K562 (cell line): ENCODE measurements around the gene FCRL2. TPM values are rescaled to one million over a fixed set of nuclear protein-coding genes. Genes with fewer than 3 reads are reported as not detected.

ENCODE experiments used
- ATAC-seq: fragments of 200-7000 bp; cut with Tn5 transposase; 3 replicates; pipeline ENCODE4 v1.9.1; 2020; ENCODE audit warnings: moderate library complexity
- BruUV-seq: library from RNA; stranded (reverse); fragments of 400-500 nt; replicated peaks from 2 replicates; lab custom pipeline; 2021; lab: Mats Ljungman, UMichigan
- CTCF ChIA-PET: fragments of 300-600 bp; formaldehyde crosslinking; extraction: SDS; loops from one replicate; lab custom pipeline; 2021; ENCODE audit warnings: low intra/inter-chr PET ratio; lab: Yijun Ruan, JAX
- POLR2A ChIA-PET: fragments of 300-600, 350-650 bp; sonication (Branson Sonifier 250); formaldehyde crosslinking; extraction: SDS; loops from one replicate; lab custom pipeline; 2021; ENCODE audit warnings: antibody characterized with exemption, inconsistent platforms; lab: Yijun Ruan, JAX
- DNase-seq, 4 experiments: peaks; one replicate each; pipeline versions ENCODE4 v3.0.0 to v3.0.0-alpha.2; 2011 to 2018; ENCODE audit warnings: low spot score in 3 of 4, mixed read lengths in 3 of 4; ENCODE audit errors: extremely low read depth in 1 of 4
- FAIRE-seq: peaks from 2 replicates; lab custom pipeline; 2011; peaks lifted over from hg19 to GRCh38; lab: Jason Lieb, UNC
- H2AFZ ChIP-seq: 2 replicates; pipeline ENCODE4 v1.6.0; 2011; ENCODE audit warnings: low read depth, low read length, control low read depth, inconsistent platforms
- H3K27ac ChIP-seq: fragments of 200-600 bp; 3 replicates; pipeline ENCODE4 v1.8.0; 2011; ENCODE audit warnings: low read depth, mild to moderate bottlenecking, control low read depth, inconsistent platforms, low read length, moderate library complexity, mixed read lengths; ENCODE audit errors: extremely low read depth
- H3K27me3 ChIP-seq, 2 experiments: fragments of 300-600 bp in 1 of 2; 2 replicates in 1 of 2; 3 replicates in 1 of 2; pipeline versions ENCODE4 v1.6.0 to v1.8.0; 2011; ENCODE audit warnings: inconsistent platforms in 2 of 2, low read length in 2 of 2, mild to moderate bottlenecking in 1 of 2, mixed read lengths in 1 of 2, moderate library complexity in 1 of 2; ENCODE audit not compliant: control insufficient read depth in 2 of 2, insufficient read depth in 2 of 2
- H3K36me3 ChIP-seq: fragments of 300-600 bp; 3 replicates; pipeline ENCODE4 v1.8.0; 2011; ENCODE audit warnings: mild to moderate bottlenecking, low read length, inconsistent platforms; ENCODE audit not compliant: control insufficient read depth, insufficient read depth
- H3K4me1 ChIP-seq, 2 experiments: fragments of 200-600 bp in 1 of 2; replicated peaks in 1 of 2; 2 replicates in 1 of 2; 3 replicates in 1 of 2; pipeline versions ENCODE4 v1.5.1 to v1.8.0; 2011; ENCODE audit warnings: inconsistent platforms in 2 of 2, low read length in 2 of 2, mild to moderate bottlenecking in 1 of 2, mixed read lengths in 1 of 2, moderate library complexity in 1 of 2; ENCODE audit not compliant: control insufficient read depth in 2 of 2, insufficient read depth in 2 of 2
- H3K4me2 ChIP-seq: 2 replicates; pipeline ENCODE4 v1.6.1; 2011; ENCODE audit warnings: low read length, control low read depth, inconsistent platforms, mixed read lengths; ENCODE audit not compliant: insufficient read depth
- H3K4me3 ChIP-seq: fragments of 200-600 bp; sonication (generic), shearing (Covaris generic); 2 replicates; pipeline ENCODE4 v1.5.1; 2016; ENCODE audit warnings: control low read depth, inconsistent platforms
- H3K79me2 ChIP-seq: fragments of 200-600 bp; 3 replicates; pipeline ENCODE4 v1.8.0; 2011; ENCODE audit warnings: low read length, inconsistent platforms; ENCODE audit not compliant: control insufficient read depth, insufficient read depth
- H3K9ac ChIP-seq, 2 experiments: 2 replicates each; pipeline versions ENCODE4 v1.6.0 to v1.6.1; 2011; ENCODE audit warnings: low read depth in 2 of 2, low read length in 2 of 2, control low read depth in 1 of 2, inconsistent platforms in 1 of 2, mild to moderate bottlenecking in 1 of 2, mixed read lengths in 1 of 2; ENCODE audit not compliant: insufficient read depth in 1 of 2
- H3K9me1 ChIP-seq: one replicate; pipeline ENCODE4 v1.6.0; 2011; ENCODE audit warnings: inconsistent platforms, mild to moderate bottlenecking, low read length, moderate library complexity; ENCODE audit not compliant: control insufficient read depth, insufficient read depth
- H3K9me3 ChIP-seq: replicated peaks from 2 replicates; pipeline ENCODE4 v1.5.1; 2011; ENCODE audit warnings: low read depth, low read length, inconsistent platforms; ENCODE audit not compliant: control insufficient read depth, insufficient read depth
- H4K20me1 ChIP-seq: replicated peaks from 2 replicates; pipeline ENCODE4 v1.6.1; 2011; ENCODE audit warnings: low read length, inconsistent platforms, mixed read lengths; ENCODE audit not compliant: control insufficient read depth, insufficient read depth
- BRD9 ChIP-seq: fragments of 450-650 bp; IDR thresholded peaks from 2 replicates; pipeline ENCODE4 v1.6.1; 2018; ENCODE audit warnings: low read depth; ENCODE audit not compliant: partially characterized antibody
- CBFA2T3 ChIP-seq: fragments of 450-650 bp; IDR thresholded peaks from 2 replicates; pipeline ENCODE4 v1.6.1; 2017
- CHD7 ChIP-seq: fragments of 200-600 bp; sonication (generic); IDR thresholded peaks from one replicate; pipeline ENCODE4 v1.6.1; 2012; ENCODE audit warnings: mild to moderate bottlenecking, low read depth, low read length, inconsistent platforms
- CTCF ChIP-seq, 3 experiments: IDR thresholded peaks in 2 of 3; conservative IDR thresholded peaks in 1 of 3; 2 replicates each; pipeline ENCODE4 v1.5.1; 2011 to 2012; ENCODE audit warnings: low read length in 3 of 3, mild to moderate bottlenecking in 3 of 3, control low read depth in 2 of 3, improper control_type of control experiment in 1 of 3, inconsistent platforms in 1 of 3, low read depth in 1 of 3, mixed read lengths in 1 of 3, moderate library complexity in 1 of 3; ENCODE audit not compliant: insufficient read depth in 2 of 3
- HNRNPL ChIP-seq: fragments of 200-400 bp; formaldehyde crosslinking; IDR thresholded peaks from 2 replicates; pipeline ENCODE4 v1.6.1; 2017; ENCODE audit warnings: low read depth, mild to moderate bottlenecking, low read length
- SIN3A ChIP-seq, 2 experiments: fragments of 150-350 bp in 1 of 2; IDR thresholded peaks; 2 replicates each; pipeline ENCODE4 v1.6.1; 2011 to 2016; ENCODE audit warnings: borderline replicate concordance in 2 of 2, low read depth in 2 of 2, low read length in 2 of 2, mild to moderate bottlenecking in 2 of 2, moderate library complexity in 2 of 2; ENCODE audit not compliant: control insufficient read depth in 1 of 2
- ZC3H11A ChIP-seq: IDR thresholded peaks from 2 replicates; pipeline ENCODE4 v1.6.1; 2012; ENCODE audit warnings: low read depth, low read length, improper control_type of control experiment
- ZNF23 ChIP-seq: fragments of 250-450 bp; sonication (Bioruptor Pico); IDR thresholded peaks from 2 replicates; pipeline ENCODE4 v1.4.0; 2020; ENCODE audit warnings: mild to moderate bottlenecking
- WGBS: fragments of 100-300 bp; shearing (Covaris generic); methylation state at CpG from one replicate; pipeline ENCODE4 v1.1.6; 2016; ENCODE audit warnings: low coverage, mixed read lengths; ENCODE audit not compliant: insufficient coverage; ENCODE audit errors: missing lambda C conversion rate; 5-methylcytosine and 5-hydroxymethylcytosine counted together
- in situ Hi-C: fragments of 300-500 bp; cut with MboI; formaldehyde crosslinking; loops from 4 replicates; pipeline ENCODE4 v1.15.0; 2018; ENCODE audit warnings: inconsistent platforms, mixed read lengths
- intact Hi-C: fragments of 100-400 bp; cut with micrococcal nuclease; formaldehyde crosslinking; loops from 2 replicates; pipeline ENCODE4 v1.14.2; 2022
- polyA plus RNA-seq, 8 experiments: library from polyadenylated mRNA; depleted of rRNA in 4 of 8; stranded (reverse) in 5 of 8; unstranded in 3 of 8; fragments of >200 nt; fragmentation: Nextera tagmentation in 2 of 8; fragmentation: Illumina TruSeq in 1 of 8; extraction: Ambion mirVana in 2 of 8; extraction: Trizol in 1 of 8; gene quantifications; 2 replicates each; pipeline versions ENCODE4 v1.2.1 to v1.2.3, GENCODE V29; 2011 to 2014; ENCODE audit warnings: inconsistent platforms in 1 of 8, missing spikeins in 1 of 8
- total RNA-seq, 7 experiments: library from RNA; depleted of rRNA in 6 of 7; stranded (reverse); fragments of >200 nt in 6 of 7; fragmentation: Illumina TruSeq in 2 of 7; extraction: Trizol in 2 of 7; gene quantifications; 2 replicates each; pipeline versions ENCODE4 v1.2.1 to v1.2.3, GENCODE V29; 2011 to 2021; ENCODE audit warnings: low replicate concordance in 1 of 7

FCRL2 gene
- total and polyA plus RNA-seq, 9 of the 15 experiments (the other 6 are each of a cell fraction or from before 2014, with no cell fraction given) = not detected

DNA sequence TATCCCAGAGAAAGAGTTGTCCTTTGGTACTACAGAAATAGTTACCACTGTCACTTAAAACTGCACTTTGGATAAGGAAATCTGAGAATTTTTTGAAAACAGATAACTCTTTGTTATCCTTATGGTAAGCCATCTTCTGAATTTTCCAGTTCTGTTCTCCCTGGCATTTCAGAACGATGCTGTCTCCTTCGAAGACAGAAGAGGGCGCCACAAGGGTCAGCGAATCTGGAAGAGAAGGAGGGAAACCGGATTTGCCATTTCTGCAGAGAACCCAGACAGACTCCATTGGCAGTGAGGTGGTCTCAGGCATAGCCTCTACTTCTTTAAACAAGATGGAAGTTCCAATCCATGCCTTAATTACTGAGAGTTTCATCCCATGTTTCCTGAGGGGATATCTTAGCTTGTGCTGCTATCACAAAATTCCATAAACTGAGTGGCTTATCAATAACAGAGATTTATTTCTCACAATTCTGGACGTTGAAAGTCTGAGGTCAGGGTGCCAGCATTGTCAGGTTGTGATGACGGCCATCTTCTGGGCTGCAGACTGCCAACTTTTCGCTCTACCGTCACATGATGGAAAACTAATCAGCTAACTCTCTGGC, 6.4 kb downstream of the FCRL2 start:
- no TSS peak for BruUV-seq
- no peaks in the 10 kb centered on the region for H4K20me1 ChIP-seq
- H3K9ac ChIP-seq = no peak overlapping the region
- DNase-seq = peak in 3 of 4 experiments; percentile 6 to 14 (median 13)
- ChIA-PET CTCF (no interaction called here), POLR2A (no interaction called here)
- H3K27ac ChIP-seq = no peak overlapping the region
- H3K79me2 ChIP-seq = no peaks in the 10 kb centered on the region
- no peaks in the 10 kb centered on the region for H3K9me1 ChIP-seq
- intact Hi-C loops (no loop called here), in situ Hi-C loops (no loop called here)
- H3K4me3 ChIP-seq = no peak overlapping the region
- H3K4me1 ChIP-seq = no peaks in the 10 kb centered on the region
- WGBS = 0% methylated on average over 9 of the region's 9 CpGs
- TF ChIP-seq BRD9 = no peak
- TF ChIP-seq HNRNPL = no peak
- TF ChIP-seq CHD7 = no peak
- TF ChIP-seq CTCF (IDR thresholded peaks at IDR 0.05 in 2 of 3, conservative IDR thresholded peaks at IDR 0.05 in 1 of 3; ENCODE audit: insufficient read depth in 2 of 3, low read depth in 1 of 3, low read length in 3 of 3) = peak; percentile 41 to 62 (median 50); a peak in 5 of 6 replicates
- TF ChIP-seq CBFA2T3 = no peak
- no peak for TF ChIP-seq ZC3H11A
- no peak for TF ChIP-seq ZNF23
- no peak for TF ChIP-seq SIN3A (IDR thresholded peaks at IDR 0.05; ENCODE audit: borderline replicate concordance in 2 of 2, control insufficient read depth in 1 of 2, low read depth in 2 of 2, low read length in 2 of 2)
- peak; percentile 43; the same call in 1 of the 3 replicates for ATAC-seq
- H3K27me3 ChIP-seq = no peaks in the 10 kb centered on the region; a peak in 1 of 5 replicates
- no peaks in the 10 kb centered on the region for H3K9me3 ChIP-seq
- H3K4me2 ChIP-seq = no peak overlapping the region
- no peaks in the 10 kb centered on the region for H3K36me3 ChIP-seq
- FAIRE-seq = no peak
- H2AFZ ChIP-seq = no peak overlapping the region
